Caco-2 (cell line): Measurements from ENCODE around the gene PRSS33. TPM values are rescaled to one million over a fixed set of nuclear protein-coding genes. Genes with fewer than 3 reads are reported as not detected.

Experiments
- BruUV-seq: library from RNA; stranded (reverse); fragments of 400-500 nt; replicated peaks from 2 replicates; lab custom pipeline; 2021; lab: Mats Ljungman, UMichigan
- CTCF ChIA-PET: fragments of 300-600 bp; sonication (Branson Sonifier 250); formaldehyde crosslinking; loops from one replicate; lab custom pipeline; 2022; ENCODE audit warnings: antibody characterized with exemption; lab: Charles Lee
- POLR2A ChIA-PET: fragments of 300-600 bp; sonication (Branson Sonifier 250); formaldehyde crosslinking; loops from one replicate; lab custom pipeline; 2022; ENCODE audit warnings: antibody characterized with exemption; lab: Charles Lee
- DNase-seq, 2 experiments: peaks; one replicate each; pipeline versions ENCODE4 v3.0.0 to v3.0.0-alpha.2; 2020 to 2022
- H3K27me3 ChIP-seq: replicated peaks from 2 replicates; pipeline ENCODE4 v1.6.0; 2011; ENCODE audit warnings: low read length; ENCODE audit not compliant: control insufficient read depth, insufficient read depth
- H3K36me3 ChIP-seq: 2 replicates; pipeline ENCODE4 v1.5.1; 2011; ENCODE audit warnings: low read length; ENCODE audit not compliant: control insufficient read depth, insufficient read depth
- H3K4me1 ChIP-seq: fragments of 250-450 bp; sonication (Bioruptor Pico); 2 replicates; pipeline ENCODE4 v1.5.1; 2020; ENCODE audit warnings: mild to moderate bottlenecking
- H3K4me3 ChIP-seq: 2 replicates; pipeline ENCODE4 v1.5.1; 2011; ENCODE audit warnings: low read depth, mild to moderate bottlenecking, control low read depth, low read length
- H3K9me3 ChIP-seq: fragments of 250-450 bp; sonication (Bioruptor Pico); 2 replicates; pipeline ENCODE4 v1.5.1; 2020; ENCODE audit warnings: mild to moderate bottlenecking, moderate library complexity
- H3K27ac Mint-ChIP-seq: one replicate; pipeline ENCODE4 v1.8.0; 2022; ENCODE audit warnings: mixed read lengths; ENCODE audit not compliant: unreplicated experiment
- H3K27me3 Mint-ChIP-seq: one replicate; pipeline ENCODE4 v1.8.0; 2022; ENCODE audit warnings: mixed read lengths; ENCODE audit not compliant: insufficient read depth, unreplicated experiment
- H3K36me3 Mint-ChIP-seq: one replicate; pipeline ENCODE4 v1.8.0; 2022; ENCODE audit warnings: mild to moderate bottlenecking, mixed read lengths; ENCODE audit not compliant: insufficient read depth, unreplicated experiment
- H3K4me1 Mint-ChIP-seq: one replicate; pipeline ENCODE4 v1.8.0; 2022; ENCODE audit warnings: low read depth, mixed read lengths; ENCODE audit not compliant: unreplicated experiment
- H3K4me3 Mint-ChIP-seq: one replicate; pipeline ENCODE4 v1.8.0; 2022; ENCODE audit warnings: mild to moderate bottlenecking, moderate library complexity, mixed read lengths; ENCODE audit not compliant: unreplicated experiment
- H3K9me3 Mint-ChIP-seq: one replicate; pipeline ENCODE4 v1.8.0; 2022; ENCODE audit warnings: mixed read lengths; ENCODE audit not compliant: unreplicated experiment
- CTCF ChIP-seq, 2 experiments: fragments of 200-600 bp in 1 of 2; IDR thresholded peaks; 1 replicate in 1 of 2; 2 replicates in 1 of 2; pipeline versions ENCODE4 v1.5.1 to v1.8.0; 2011 to 2022; ENCODE audit warnings: antibody characterized with exemption in 1 of 2, control low read depth in 1 of 2, inconsistent platforms in 1 of 2, low read depth in 1 of 2, low read length in 1 of 2, mild to moderate bottlenecking in 1 of 2, moderate library complexity in 1 of 2; ENCODE audit not compliant: insufficient read depth in 1 of 2, severe bottlenecking in 1 of 2, unreplicated experiment in 1 of 2
- intact Hi-C: fragments of 100-400 bp; cut with micrococcal nuclease; formaldehyde crosslinking; loops from one replicate; pipeline ENCODE4 v1.10.0; 2022; ENCODE audit not compliant: unreplicated experiment
- total RNA-seq: library from RNA; stranded (reverse); gene quantifications from 2 replicates; pipeline ENCODE4 v1.2.3, GENCODE V29; 2022

The PRSS33 gene
- total RNA-seq, 1 experiment from 2014 or later = not detected

- Mint-ChIP-seq H3K4me1 (peaks cover 13% of the 10 kb centered on the region), H3K4me3 (no peak overlapping the region), H3K27ac (peak overlapping the region; percentile 57), H3K27me3 (no peaks in the 10 kb centered on the region), H3K9me3 (no peaks in the 10 kb centered on the region), H3K36me3 (peaks cover 100% of the 10 kb centered on the region)
- H3K27me3 ChIP-seq = no peaks in the 10 kb centered on the region
- H3K4me1 ChIP-seq = no peaks in the 10 kb centered on the region
- intact Hi-C loops = no loop called here
- no peak for DNase-seq
- H3K36me3 ChIP-seq = peaks cover 31% of the 10 kb centered on the region
- ChIA-PET CTCF (interaction anchor here (0.6 to 0.8 kb wide), 2 partner anchors 9 to 1627 kb away, joined by 3 to 4 read pairs; partner anchors contain the start of gene SRRM2), POLR2A (no interaction called here)
- H3K4me3 ChIP-seq = no peak overlapping the region
- no peak for TF ChIP-seq CTCF (IDR thresholded peaks at IDR 0.05; ENCODE audit: insufficient read depth in 1 of 2, low read depth in 1 of 2, low read length in 1 of 2, severe bottlenecking in 1 of 2, unreplicated experiment in 1 of 2)
- BruUV-seq = no TSS peak
- H3K9me3 ChIP-seq = no peaks in the 10 kb centered on the region
Measured at GRCh38 chr16:2761886-2762583, 25.3 kb downstream of the PRSS33 start.

DNA sequence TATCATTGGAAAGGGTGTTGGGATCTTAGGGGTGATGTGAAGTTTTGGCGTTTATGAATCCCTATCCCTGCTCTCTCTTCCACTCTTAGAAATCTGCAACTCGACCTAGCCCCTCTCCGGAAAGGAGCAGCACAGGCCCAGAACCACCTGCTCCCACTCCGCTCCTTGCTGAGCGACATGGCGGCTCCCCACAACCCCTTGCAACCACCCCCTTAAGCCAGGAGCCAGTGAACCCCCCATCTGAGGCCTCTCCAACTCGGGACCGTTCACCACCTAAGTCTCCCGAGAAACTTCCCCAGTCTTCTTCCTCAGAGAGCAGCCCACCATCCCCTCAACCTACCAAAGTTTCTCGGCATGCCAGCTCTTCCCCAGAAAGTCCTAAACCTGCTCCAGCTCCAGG lies 25.9 kb downstream of the PRSS33 start:
- no TSS peak for BruUV-seq
- H3K27ac Mint-ChIP-seq = no peak overlapping the region
- H3K4me1 Mint-ChIP-seq = peaks cover 15% of the 10 kb centered on the region

DNA sequence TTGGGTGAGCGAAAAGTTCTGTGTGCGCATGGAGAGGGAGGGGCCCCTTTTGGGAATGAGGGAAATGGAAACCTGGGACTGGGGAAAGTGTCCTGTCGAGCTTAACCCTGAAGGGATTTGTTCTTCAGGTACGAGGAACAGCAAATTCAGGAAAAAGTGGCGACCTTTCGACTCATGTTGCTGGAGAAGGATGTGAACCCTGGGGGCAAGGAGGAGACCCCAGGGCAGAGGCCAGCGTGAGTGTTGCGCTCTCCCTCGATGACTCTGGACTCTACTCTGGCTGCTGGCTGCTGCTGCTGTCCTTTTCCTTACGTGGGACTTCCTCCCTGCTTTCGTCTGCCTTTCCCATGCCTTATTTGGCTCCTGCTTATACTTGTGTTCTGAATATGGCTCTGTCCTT lies 30.0 kb downstream of the PRSS33 start:
- peaks cover 37% of the 10 kb centered on the region for H3K4me1 Mint-ChIP-seq
- CTCF ChIA-PET = no interaction called here
- H3K36me3 ChIP-seq = peaks cover 15% of the 10 kb centered on the region
- peaks cover 8% of the 10 kb centered on the region; the same call in 1 of the 2 replicates for H3K4me1 ChIP-seq
- H3K4me3 ChIP-seq = no peak overlapping the region
- H3K27ac Mint-ChIP-seq = no peak overlapping the region
- H3K4me3 Mint-ChIP-seq = no peak overlapping the region
- peaks cover 100% of the 10 kb centered on the region for H3K36me3 Mint-ChIP-seq
- intact Hi-C loops = no loop called here
- no TSS peak for BruUV-seq
- H3K27me3 Mint-ChIP-seq = no peaks in the 10 kb centered on the region
- no peaks in the 10 kb centered on the region for H3K27me3 ChIP-seq
- TF ChIP-seq CTCF (IDR thresholded peaks at IDR 0.05; ENCODE audit: insufficient read depth in 1 of 2, low read depth in 1 of 2, low read length in 1 of 2, severe bottlenecking in 1 of 2, unreplicated experiment in 1 of 2) = no peak
- no peak for DNase-seq
- no peaks in the 10 kb centered on the region for H3K9me3 Mint-ChIP-seq
- POLR2A ChIA-PET = no interaction called here
- H3K9me3 ChIP-seq = no peaks in the 10 kb centered on the region

More for the DNA sequence above, 25.9 kb downstream of the PRSS33 start:
- TF ChIP-seq CTCF (IDR thresholded peaks at IDR 0.05; ENCODE audit: insufficient read depth in 1 of 2, low read depth in 1 of 2, low read length in 1 of 2, severe bottlenecking in 1 of 2, unreplicated experiment in 1 of 2) = no peak
- ChIA-PET CTCF (no interaction called here), POLR2A (no interaction called here)
- Histone ChIP-seq H3K27me3 (no peaks in the 10 kb centered on the region), H3K36me3 (peaks cover 27% of the 10 kb centered on the region), H3K4me3 (no peak overlapping the region), H3K4me1 (no peaks in the 10 kb centered on the region), H3K9me3 (no peaks in the 10 kb centered on the region)
- no peaks in the 10 kb centered on the region for H3K9me3 Mint-ChIP-seq
- H3K36me3 Mint-ChIP-seq = peaks cover 100% of the 10 kb centered on the region
- no peaks in the 10 kb centered on the region for H3K27me3 Mint-ChIP-seq
- intact Hi-C loops = no loop called here
- no peak overlapping the region for H3K4me3 Mint-ChIP-seq
- no peak for DNase-seq
